Pancreas (tissue), 10 donors: ENCODE results near the gene NOTUM. TPM values are rescaled to one million over a fixed set of nuclear protein-coding genes. Genes with fewer than 3 reads are reported as not detected.
"Not testable (repeated sequence)": the region's sequence is repeated elsewhere in the genome, so short reads cannot be mapped to it uniquely, and the experiment has no call there.

ENCODE experiments used
- ATAC-seq, 4 donors: fragments of 200-7000 bp; cut with Tn5 transposase; one replicate each; pipeline versions ENCODE4 v1.8.0 to v1.9.1; 2020; ENCODE audit warnings: mild to moderate bottlenecking in 4 of 4, moderate library complexity in 4 of 4
- DNase-seq, 6 donors: peaks; one replicate each; pipeline ENCODE4 v3.0.0-alpha.2; 2020
- FAIRE-seq: peaks from 2 replicates; lab custom pipeline; 2012; peaks lifted over from hg19 to GRCh38; lab: Jason Lieb, UNC
- H3K27ac ChIP-seq, 4 donors: fragments of 200-600 bp; sonication (generic); 1 replicate in 3 of 4; 2 replicates in 1 of 4; pipeline versions ENCODE4 v1.5.0 to v1.8.0; 2020
- H3K27me3 ChIP-seq, 4 donors: fragments of 200-600 bp; one replicate each; pipeline ENCODE4 v1.8.0; 2021
- H3K36me3 ChIP-seq, 3 donors: fragments of 200-600 bp; sonication (generic) in 1 of 3; one replicate each; pipeline versions ENCODE4 v1.5.0 to v1.8.0; 2020 to 2021
- H3K4me1 ChIP-seq, 3 donors: fragments of 200-600 bp; one replicate each; pipeline ENCODE4 v1.8.0; 2021
- H3K4me3 ChIP-seq, 4 donors: fragments of 200-600 bp; sonication (generic) in 2 of 4; one replicate each; pipeline versions ENCODE4 v1.5.0 to v1.8.0; 2020 to 2021
- H3K9me3 ChIP-seq, 4 donors: fragments of 200-600 bp; one replicate each; pipeline ENCODE4 v1.8.0; 2021
- CTCF ChIP-seq, 4 donors: fragments of 200-600 bp; sonication (generic) in 3 of 4; IDR thresholded peaks; one replicate each; pipeline versions ENCODE4 v1.5.0 to v1.8.0; 2021; ENCODE audit warnings: antibody characterized with exemption in 4 of 4
- WGBS, 2 donors: extraction: QIAGEN DNeasy Blood & Tissue Kit; methylation state at CpG; one replicate each; pipeline ENCODE4 v1.1.7; 2013; 5-methylcytosine and 5-hydroxymethylcytosine counted together
- intact Hi-C, 3 donors: fragments of 100-400 bp; cut with DNase I; formaldehyde crosslinking; loops; one replicate each; pipeline versions ENCODE4 v1.11.1 to v1.14.2; 2022
- polyA plus RNA-seq, 2 donors: library from polyadenylated mRNA; stranded (reverse); fragments of 200-250 nt; gene quantifications; one replicate each; pipeline ENCODE4 v1.2.3, GENCODE V29; 2013
- total RNA-seq, 6 donors: library from RNA; stranded (reverse); fragmentation: NEBNext Ultra II Directional in 4 of 6; extraction: Animal tissue kit (Norgen Biotek cat#: 25700) in 4 of 6; gene quantifications; one replicate each; pipeline versions ENCODE4 v1.2.1 to v1.2.4, GENCODE V29; 2021 to 2023
- donor health status: healthy with polysubstance abuse.
- donor health status: DM: no; HTN: no; CAD: no; lungs with moderate emphysema.
- donor health status: DM: no; HTN: no; CAD: no.
- donor health status: control.
- donor health status: control.
- donor health status: Bipolar disorder and iron deficiency.
- donor health status: DM: yes; HTN: yes; CAD: no.
- donor health status: DM: no; HTN: no; CAD: no.
- donor health status: DM: no; HTN: no; CAD: no.
- donor health status: DM: yes; HTN: yes; CAD: no.

Gene NOTUM
- total and polyA plus RNA-seq, 8 donors = 0.14 to 0.44 (median 0.21) TPM; not detected in 1

- Histone ChIP-seq H3K4me3 (no peak overlapping the region), H3K36me3 (peaks cover 0 to 6% (median 0%) of the 10 kb centered on the region in 3 donors), H3K4me1 (peaks cover 19 to 45% (median 28%) of the 10 kb centered on the region in 3 donors), H3K27me3 (no peaks in the 10 kb centered on the region), H3K9me3 (no peaks in the 10 kb centered on the region), H3K27ac (no peak overlapping the region)
- ATAC-seq (no peak), DNase-seq (peak in 1 of 6 donors; percentile 55), FAIRE-seq (no peak)
- 84 to 86% methylated on average over 32 to 33 of the region's 33 CpGs for WGBS, 2 donors
- intact Hi-C loops = no loop called here
- TF ChIP-seq CTCF (IDR thresholded peaks at IDR 0.05) = no peak
These were observed 40.1 kb downstream of the NOTUM start for GRCh38 chr17:81920612-81921536.

GRCh38 chr17:81918832-81919545 lies 42.0 kb downstream of the NOTUM start:
- H3K4me1 ChIP-seq = peaks cover 10 to 29% (median 14%) of the 10 kb centered on the region in 3 donors
- no peak for TF ChIP-seq CTCF (IDR thresholded peaks at IDR 0.05)
- peaks cover 0 to 17% (median 4%) of the 10 kb centered on the region in 3 donors for H3K36me3 ChIP-seq
- H3K4me3 ChIP-seq = no peak overlapping the region
- no peak overlapping the region for H3K27ac ChIP-seq
- no peaks in the 10 kb centered on the region for H3K27me3 ChIP-seq
- peak in 1 of 4 donors; percentile 1 for ATAC-seq
- FAIRE-seq = no peak
- 73 to 80% methylated on average over 14 to 15 of the region's 15 CpGs for WGBS, 2 donors
- DNase-seq = peak in 1 of 6 donors; percentile 57
- no peaks in the 10 kb centered on the region for H3K9me3 ChIP-seq
- intact Hi-C loops = no loop called here

- Histone ChIP-seq H3K4me1 (peaks cover 5 to 22% (median 9%) of the 10 kb centered on the region in 3 donors), H3K27ac (peak overlapping the region in 2 of 4 donors; percentile 54 to 55), H3K36me3 (peaks cover 0 to 24% (median 11%) of the 10 kb centered on the region in 3 donors), H3K4me3 (peak overlapping the region in 3 of 4 donors; percentile 89 to 95 (median 93))
- FAIRE-seq, H3K9me3 ChIP-seq, H3K27me3 ChIP-seq, intact Hi-C loops: not testable (repeated sequence)
- ATAC-seq = peak; percentile 10 to 42 (median 36)
- WGBS, 2 donors = 20 to 23% methylated on average over 9 of the region's 9 CpGs
- DNase-seq = peak in 1 of 6 donors; percentile 50
These were observed 42.7 kb downstream of the NOTUM start for GRCh38 chr17:81918333-81918669.

DNA sequence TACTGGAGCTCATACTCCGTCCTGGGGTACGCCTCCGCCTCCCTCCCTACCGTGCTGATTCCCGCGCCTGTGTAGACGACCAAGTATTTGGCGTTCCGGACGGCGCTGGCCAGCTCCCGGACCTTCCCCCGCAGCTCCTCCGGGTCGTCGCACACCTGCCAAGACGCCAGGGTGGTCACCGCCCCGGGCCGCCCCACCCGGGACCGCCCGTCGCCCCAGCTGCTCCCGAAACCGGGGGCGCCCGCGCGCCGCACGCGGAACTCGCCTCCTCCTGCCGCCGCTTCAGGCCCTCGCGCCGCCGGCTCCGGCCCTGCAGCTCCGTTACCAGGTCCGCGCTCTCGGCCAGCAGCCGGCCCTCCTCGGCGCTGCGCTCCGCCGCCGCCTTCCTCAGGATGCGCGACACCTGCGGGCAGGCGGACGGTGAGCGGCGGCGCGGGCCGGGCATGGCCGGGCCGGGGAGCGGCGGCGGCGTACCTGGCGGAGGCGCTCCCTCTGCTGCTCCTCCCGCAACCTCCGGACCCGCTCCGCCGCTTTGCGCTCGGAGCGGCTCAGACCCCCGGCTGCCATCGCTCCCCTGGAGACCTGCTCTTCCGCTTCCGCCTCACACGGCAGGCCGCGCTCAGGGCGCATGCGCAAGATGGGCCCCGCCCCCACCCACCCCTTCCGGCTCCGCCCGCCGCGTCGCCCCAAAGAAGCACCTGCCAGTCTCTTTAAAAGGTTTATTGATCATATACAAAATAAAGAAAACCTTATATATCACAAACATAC lies 43.2 kb downstream of the NOTUM start, which contains the start of gene SIRT7:
TSS of gene SIRT7 (minus strand) at position 612 of the 768 bp plus-strand sequence. CDS start at position 567, 45 bp downstream.
- no peaks in the 10 kb centered on the region for H3K27me3 ChIP-seq
- ATAC-seq = peak; percentile 87 to 89 (median 88)
- peaks cover 5 to 16% (median 8%) of the 10 kb centered on the region in 3 donors for H3K4me1 ChIP-seq
- peak within 1 kb of the TSS; percentile 42 to 65 (median 54) for H3K27ac ChIP-seq
- peak within 1 kb of the TSS; percentile 88 to 95 (median 91) for H3K4me3 ChIP-seq
- no peaks in the 10 kb centered on the region for H3K9me3 ChIP-seq
- 0 to 1% methylated on average over 58 to 94 of the region's 94 CpGs for WGBS, 2 donors
- no peak for TF ChIP-seq CTCF (IDR thresholded peaks at IDR 0.05)
- no peak for FAIRE-seq
- DNase-seq = peak; percentile 70 to 94 (median 82)
- intact Hi-C loops = no loop called here
- peaks cover 0 to 24% (median 15%) of the 10 kb centered on the region in 3 donors for H3K36me3 ChIP-seq
